GM19395 (cell line): ENCODE data around the gene SLC2A9.
"Not testable (repeated sequence)": the region's sequence is repeated elsewhere in the genome, so short reads cannot be mapped to it uniquely, and the experiment has no call there.

Experiments
- ATAC-seq: cut with Tn5 transposase; IDR thresholded peaks from one replicate; pipeline ENCODE4 v1.9.1; 2021; ENCODE audit warnings: mild to moderate bottlenecking, moderate library complexity; ENCODE audit not compliant: unreplicated experiment

Gene SLC2A9

DNA sequence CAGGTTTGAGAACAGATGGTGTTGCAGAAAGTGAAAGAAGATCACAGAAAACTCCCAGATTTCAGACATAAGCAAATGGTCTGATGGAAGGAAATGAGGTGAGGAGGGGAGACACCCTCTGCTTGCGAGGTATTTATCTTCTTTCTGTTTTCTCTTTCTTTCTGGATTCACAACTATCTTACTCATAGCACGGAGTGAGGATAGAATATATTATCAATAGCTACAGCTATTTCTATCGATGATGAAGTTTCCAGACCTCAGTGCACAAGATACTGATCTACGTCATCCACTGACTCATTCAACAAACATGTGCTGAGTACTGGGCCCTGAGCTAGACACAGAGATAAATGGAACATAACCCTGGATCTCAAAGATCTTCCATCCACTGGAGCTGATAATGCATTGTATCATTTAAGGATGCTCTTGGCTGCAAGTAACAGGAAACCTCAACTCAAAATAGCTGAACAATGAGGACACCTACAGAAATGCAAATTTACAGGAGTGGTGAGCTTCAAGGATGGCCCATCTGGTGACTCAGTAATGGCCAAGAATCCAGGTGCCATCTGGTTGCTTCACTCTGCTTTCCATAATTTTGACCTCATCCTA is 21.2 kb downstream of the SLC2A9 start:
- peak; percentile 64 for ATAC-seq

DNA sequence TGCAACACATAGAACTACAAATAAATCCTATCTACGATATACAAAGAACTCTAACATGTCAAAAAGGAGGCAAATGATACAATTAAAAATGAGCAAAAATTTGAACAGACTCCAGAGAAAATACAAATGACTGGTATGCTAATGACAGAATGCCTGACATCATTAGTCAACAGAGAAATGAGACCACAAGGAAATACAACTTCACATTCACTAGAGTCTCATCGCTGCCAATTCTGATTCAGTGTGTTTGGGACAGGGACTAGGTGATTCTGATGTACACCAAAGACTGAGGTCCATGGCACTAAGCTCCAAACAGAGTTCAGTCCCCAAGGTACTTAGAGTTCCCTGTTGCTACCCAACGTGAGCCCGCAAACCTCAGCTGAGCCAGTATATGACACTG is 23.4 kb downstream of the SLC2A9 start:
- no peak for ATAC-seq

- ATAC-seq: no peak
Observed at GRCh38 chr4:9996319-9997110, 24.8 kb downstream of the SLC2A9 start.

DNA sequence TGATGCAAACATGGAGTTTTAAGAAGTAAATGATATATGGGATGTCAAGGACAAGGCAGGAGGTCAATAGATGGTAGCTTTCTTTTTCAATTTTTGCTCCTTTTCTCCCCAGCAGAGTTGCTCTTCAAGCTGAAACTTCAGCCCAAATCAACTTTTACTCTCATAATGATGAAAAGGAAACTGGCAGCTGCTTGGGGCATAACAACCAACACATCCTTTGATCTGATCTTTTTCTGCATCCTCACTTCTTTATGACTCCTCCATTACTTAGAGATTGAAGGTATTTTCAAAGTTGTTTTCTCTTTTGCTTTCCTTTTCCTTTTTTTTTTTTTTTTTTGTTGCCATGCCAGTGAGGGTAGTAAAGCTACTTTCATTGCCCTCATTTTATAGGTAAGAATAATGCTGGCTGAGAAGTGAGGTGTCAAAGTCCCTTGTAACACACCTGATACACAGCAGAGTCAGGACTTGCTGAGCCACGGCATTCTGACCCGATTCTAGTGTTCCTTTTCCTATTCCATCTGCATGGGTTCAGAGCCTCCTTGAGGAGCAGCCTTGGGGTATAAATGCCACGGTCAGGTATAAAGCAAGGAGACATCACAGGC is 26.9 kb downstream of the SLC2A9 start:
- ATAC-seq: peak; percentile 73

- no peak for ATAC-seq
Observed at GRCh38 chr4:9989918-9990635, 31.2 kb downstream of the SLC2A9 start.

DNA sequence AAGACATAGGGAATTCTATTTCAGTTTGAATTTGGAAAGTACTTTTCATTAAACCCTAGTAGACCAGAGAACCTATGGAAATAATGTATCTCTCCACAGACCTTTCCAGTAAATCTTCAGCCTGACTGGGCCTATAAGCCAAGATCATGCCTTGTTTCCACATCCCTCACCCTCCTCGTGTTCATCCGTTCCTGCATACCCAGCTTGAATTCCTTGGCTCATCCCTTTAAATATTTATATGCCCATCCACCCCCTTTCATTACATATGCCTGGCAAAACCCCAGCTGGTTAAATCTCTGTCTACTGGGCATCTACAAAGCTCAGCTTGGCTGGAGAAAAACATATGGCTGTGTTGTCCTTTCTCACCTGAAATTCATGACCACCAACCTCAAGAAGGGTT is 32.4 kb downstream of the SLC2A9 start:
- no peak for ATAC-seq

GRCh38 chr4:9988363-9988749 is 32.9 kb downstream of the SLC2A9 start:
- ATAC-seq: no peak

GRCh38 chr4:9987749-9988362 is 33.4 kb downstream of the SLC2A9 start:
- ATAC-seq: peak; percentile 86

DNA sequence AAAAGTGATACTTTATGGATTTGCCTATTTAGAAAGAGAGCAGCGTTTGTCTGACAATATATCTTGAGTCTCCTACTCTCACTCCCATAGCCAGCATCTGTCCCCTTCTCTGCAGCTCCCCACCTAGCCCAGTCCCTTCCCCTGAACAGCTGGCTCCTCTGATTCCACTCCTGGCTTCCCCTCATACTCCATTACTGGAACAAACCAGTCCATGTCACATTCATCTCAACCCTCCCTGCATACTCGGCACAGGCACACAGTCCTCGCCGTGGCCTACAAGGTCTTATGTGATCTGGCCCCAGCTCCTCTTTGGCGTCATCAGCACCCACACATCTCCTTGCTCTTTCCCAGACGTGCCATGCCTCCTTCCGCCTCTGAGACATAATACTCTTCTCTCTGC is 36.7 kb downstream of the SLC2A9 start:
- no peak for ATAC-seq

- ATAC-seq: no peak
Observed at GRCh38 chr4:9983211-9983610, 38.1 kb downstream of the SLC2A9 start.

DNA sequence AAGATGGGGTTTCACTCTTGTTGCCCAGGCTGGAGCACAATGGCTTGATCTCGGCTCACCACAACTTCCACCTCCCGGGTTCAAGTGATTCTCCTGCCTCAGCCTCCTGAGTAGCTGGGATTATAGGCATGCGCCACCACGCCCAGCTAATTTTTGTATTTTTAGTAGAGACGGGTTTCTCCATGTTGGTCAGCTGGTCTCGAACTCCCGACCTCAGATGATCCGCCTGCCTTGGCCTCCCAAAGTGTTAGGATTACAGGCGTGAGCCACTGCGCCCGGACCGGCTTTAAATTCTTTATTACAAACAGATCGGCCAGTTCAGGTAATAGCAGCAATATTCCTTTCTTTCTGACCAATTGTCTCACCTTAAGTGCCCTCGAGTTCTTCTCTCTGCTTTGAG is 39.4 kb downstream of the SLC2A9 start:
- not testable (repeated sequence) for ATAC-seq

- no peak for ATAC-seq
Observed at GRCh38 chr4:9980898-9981297, 40.4 kb downstream of the SLC2A9 start.

DNA sequence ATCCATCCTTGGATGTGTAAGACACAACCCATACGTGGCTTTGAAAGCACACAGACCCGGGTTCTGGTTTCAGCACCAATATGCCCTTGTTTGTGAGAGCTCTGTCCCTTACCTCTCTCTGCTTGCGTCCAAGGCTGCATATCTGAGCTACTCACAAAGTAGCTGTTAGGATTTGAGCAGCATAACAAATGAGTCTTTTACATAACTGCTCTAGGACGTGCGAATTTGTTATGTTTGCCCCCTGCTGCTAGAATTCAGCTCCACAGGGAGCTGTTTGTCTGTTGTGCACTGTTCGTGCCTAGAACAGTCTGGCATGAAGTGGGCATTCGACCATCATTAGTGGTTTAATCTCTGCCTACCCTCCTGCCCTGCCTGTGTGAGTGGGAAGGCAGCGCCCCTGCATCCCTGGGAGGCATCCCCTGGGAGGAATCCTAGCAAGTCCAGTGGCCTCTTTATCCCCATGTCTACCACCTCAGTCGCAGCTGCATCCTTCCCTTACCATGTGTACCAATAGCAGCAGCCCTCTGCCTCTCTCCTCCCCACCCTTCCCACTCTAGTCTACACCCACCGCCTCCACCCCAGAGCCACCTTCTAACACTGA is 42.1 kb downstream of the SLC2A9 start:
- ATAC-seq: no peak

- no peak for ATAC-seq
Observed at GRCh38 chr4:9977518-9978031, 43.7 kb downstream of the SLC2A9 start.

DNA sequence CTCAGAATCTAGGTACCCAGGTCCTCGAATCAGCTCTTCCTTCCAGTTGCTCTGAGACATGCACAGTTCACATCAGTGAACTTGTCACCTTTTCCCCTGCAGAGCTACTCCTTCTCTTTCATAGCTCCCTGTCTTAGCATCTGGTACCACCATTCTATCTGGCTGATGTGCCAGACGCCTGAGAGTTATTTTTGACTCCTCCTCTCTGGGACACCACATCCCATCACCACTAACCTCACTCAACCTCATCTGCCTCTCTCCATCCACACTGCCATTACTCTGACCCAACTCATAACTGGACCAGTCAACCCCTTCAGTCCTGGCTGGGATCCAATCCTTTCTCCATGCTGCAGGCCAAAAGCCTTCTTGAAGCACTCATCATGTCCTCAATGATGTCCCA is 44.5 kb downstream of the SLC2A9 start:
- no peak for ATAC-seq

DNA sequence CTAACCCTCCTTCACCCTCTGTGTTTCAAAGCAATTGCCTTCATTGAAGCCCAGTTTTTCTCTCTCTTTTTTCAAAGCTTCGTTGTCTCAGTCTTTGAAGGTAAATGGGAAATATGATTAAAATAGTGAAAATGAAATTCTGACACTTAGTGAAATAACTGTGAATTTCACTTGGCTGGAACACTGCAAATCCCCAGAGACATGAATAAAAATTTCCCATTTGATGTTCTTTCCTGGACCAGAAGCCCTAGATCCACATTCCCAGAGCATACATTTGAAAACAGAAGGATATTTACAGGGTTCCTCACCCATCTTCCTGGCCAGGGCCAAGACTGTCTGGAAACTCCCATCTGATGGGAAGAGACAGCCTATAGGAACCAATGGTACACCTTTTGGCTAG is 45.0 kb downstream of the SLC2A9 start:
- ATAC-seq: no peak

GRCh38 chr4:9971711-9972110 is 49.6 kb downstream of the SLC2A9 start:
- no peak for ATAC-seq

GRCh38 chr4:9970399-9971011 is 50.8 kb downstream of the SLC2A9 start:
- ATAC-seq: peak; percentile 90

DNA sequence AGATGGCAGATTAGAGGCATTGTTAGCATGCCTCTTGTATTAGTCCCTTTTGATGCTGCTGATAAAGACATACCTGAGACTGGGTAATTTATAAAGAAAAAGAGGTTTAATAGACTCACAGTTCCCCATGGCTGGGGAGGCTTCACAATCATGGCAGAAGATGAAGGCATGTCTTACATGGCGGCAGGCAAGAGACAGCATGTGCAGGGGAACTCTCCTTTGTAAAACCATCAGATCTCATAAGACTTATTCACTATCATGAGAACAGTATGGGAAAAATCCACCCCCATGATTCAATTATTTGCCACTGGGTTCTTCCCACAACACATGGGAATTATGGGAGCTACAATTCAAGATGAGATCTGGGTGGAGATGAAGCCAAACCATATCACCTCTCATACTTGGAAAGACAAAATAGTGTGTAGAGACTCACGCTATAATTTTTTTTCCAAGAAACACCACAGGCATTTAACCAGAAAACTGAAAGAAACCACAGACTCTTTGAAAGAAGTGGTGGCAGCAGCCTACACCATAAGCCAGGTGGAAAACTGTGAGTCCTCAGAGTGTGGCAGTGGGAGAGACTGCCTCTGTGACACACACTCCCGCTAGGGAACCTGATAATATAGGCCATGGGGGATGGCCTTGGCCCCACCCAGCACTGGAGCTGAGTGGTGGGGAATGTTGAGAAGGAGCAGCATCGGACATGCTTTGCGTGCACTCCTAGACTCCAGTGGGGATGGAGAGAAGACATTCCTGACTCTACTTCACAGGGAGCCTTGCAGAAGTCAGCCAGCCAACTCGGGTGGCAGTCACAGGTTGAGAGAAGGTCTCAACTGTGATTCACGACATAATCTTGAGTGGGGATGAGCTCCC is 51.5 kb downstream of the SLC2A9 start:
- peak; percentile 32 for ATAC-seq
